Umbilical cord (tissue), 2 donors: Measurements from ENCODE around the gene ZNF41. TPM values are rescaled to one million over a fixed set of nuclear protein-coding genes. Genes with fewer than 3 reads are reported as not detected.
"Not testable (repeated sequence)": the region's sequence is repeated elsewhere in the genome, so short reads cannot be mapped to it uniquely, and the experiment has no call there.

ENCODE experiments used
- DNase-seq: peaks from one replicate; pipeline ENCODE4 v3.0.0-alpha.2; 2015; ENCODE audit warnings: low spot score
- total RNA-seq: library from RNA; depleted of rRNA; stranded (reverse); fragments of >200 nt; gene quantifications from one replicate; pipeline ENCODE4 v1.2.3, GENCODE V29; 2014; ENCODE audit warnings: low replicate concordance; ENCODE audit not compliant: insufficient read depth

Gene ZNF41
- total RNA-seq, result 3.9 TPM

- peak; percentile 83 for DNase-seq
Measured at GRCh38 chrX:47482512-47483305, at the start of gene ZNF41. Gene ZNF41, minus strand, starts transcription at chrX:47483222. Its CDS starts 15,741 bp downstream, at chrX:47467481.

- no peak for DNase-seq
Measured at GRCh38 chrX:47530049-47530448, 47.0 kb upstream of the ZNF41 start.

- DNase-seq, result no peak
Measured at GRCh38 chrX:47529548-47529947, 46.5 kb upstream of the ZNF41 start.

GRCh38 chrX:47523713-47524166 is 40.7 kb upstream of the ZNF41 start:
- DNase-seq, result no peak

DNA sequence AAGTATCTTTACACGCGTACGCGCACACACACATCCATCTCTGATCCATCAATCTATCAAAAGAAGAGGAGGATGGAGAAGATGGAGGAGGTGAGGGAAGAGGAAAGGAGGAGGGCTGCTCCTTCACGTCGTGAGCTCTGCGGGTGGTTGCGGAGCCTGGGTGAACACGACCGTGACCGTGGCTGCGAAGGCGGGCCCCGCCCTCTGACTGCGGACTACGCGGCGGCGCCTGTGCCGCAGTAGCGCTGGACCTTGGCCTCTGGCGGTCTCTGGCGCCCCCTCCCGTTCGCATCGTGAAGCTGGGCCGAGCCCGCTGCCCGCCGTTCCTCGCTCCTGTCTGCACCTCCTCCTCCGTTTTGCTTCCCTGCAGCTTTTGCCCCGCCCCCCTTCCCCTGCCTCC is 40.3 kb upstream of the ZNF41 start:
- DNase-seq, result peak; percentile 70

GRCh38 chrX:47518144-47518543 is 35.1 kb upstream of the ZNF41 start:
- DNase-seq, result no peak

- no peak for DNase-seq
Measured at GRCh38 chrX:47515941-47516665, 33.1 kb upstream of the ZNF41 start.

- no peak for DNase-seq
Measured at GRCh38 chrX:47514533-47515235, 31.7 kb upstream of the ZNF41 start.

DNA sequence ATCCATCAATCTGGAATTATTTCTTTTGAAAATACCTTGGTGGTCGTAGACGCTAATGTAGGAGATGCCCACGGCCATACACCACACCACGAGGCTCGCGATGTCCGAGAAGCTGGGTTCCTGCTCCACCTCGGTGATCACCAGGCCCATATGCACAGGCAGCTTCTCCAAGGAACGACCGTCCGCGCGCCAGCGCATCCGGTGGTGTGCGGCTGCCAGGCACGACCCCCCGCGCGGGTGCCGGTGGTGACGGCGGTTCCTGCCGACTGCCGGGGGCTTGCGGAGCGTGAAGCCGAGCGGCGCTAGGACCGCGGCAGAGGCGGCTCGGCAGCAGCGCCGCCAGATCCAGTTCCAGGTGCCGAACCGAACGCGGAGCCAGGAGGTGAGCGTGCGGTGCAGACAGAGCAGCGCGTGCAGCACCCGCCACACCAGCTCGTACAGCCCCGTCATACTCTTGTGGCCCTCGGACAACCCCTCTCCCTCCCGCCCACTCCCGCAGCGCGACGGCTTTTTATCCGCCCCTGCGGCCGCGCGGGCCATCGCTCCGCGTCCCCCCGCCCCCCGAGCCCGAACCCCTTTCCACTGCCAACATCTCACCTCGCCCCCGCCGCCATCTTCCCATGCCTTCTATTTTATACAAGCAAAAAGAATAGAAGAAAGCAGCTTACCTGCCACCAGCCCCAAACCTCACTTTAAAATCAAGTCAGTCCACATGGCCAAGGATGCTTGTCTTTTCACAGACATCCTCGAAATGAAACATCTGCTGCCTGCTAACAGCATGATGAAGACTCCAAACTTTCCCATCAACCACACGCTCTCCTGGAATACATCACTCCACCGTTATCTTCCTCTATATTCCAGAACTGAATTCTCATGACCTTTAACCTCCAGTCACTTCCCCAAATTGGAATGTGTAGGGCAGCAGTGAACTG is 30.3 kb upstream of the ZNF41 start:
- not testable (repeated sequence) for DNase-seq

DNA sequence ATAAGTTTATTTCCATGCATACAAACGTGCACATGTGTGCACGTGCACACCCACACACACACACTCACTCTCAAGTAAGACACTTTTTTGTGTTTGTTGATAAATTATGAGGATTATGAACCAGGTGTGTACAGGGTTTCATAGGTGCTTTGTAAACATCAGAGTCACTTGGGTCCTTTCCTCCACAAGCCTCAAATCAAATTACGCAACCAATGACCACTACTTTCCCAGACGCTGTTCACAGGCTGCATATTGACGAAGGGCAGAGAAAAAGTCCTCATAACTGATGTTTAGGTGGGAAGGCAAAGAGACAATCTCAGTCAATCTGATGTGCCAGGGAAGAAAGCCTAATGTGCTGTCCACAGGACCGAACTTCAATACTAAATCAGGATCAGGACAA is 29.4 kb upstream of the ZNF41 start:
- DNase-seq, result not testable (repeated sequence)

GRCh38 chrX:47507153-47507867 is 24.3 kb upstream of the ZNF41 start:
- no peak for DNase-seq

GRCh38 chrX:47503151-47503550 is 20.1 kb upstream of the ZNF41 start:
- DNase-seq, result no peak

DNA sequence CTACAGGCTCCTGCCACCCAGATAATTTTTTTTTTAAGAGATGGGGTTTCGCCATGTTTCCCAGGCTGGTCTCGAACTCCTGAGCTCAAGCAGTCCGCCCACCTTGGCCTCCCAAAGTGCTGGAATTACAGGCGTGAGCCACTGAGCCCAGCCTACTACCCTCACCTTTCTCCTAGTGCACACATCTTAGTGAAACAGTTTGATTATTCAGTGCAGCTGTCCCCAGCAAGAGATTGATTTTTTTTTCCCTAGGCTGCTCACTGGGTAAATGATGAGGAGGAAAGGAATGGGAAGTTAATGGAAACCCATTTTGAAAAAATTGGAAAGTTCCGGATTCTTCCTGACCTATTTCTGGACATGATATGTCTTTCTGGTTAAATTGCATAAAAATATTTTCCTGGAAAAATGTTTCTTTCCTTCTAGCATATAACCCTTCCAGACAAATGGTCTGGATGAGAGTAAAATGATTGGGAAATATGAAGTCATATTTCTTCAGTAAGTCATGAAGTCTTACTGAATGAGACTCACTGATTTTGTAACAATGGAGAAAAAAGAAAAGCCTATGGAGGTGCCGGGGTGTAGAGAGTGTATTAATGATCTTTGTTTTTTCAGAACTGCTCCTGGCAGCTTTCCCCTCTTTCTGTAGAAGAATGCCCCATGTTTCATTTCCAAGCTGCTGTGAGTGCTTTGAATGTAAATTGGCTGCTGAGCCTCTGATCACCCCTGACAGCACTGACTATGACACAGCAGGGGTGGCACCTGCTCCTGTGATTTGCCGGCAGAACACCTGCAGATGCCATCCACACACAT is 19.5 kb upstream of the ZNF41 start:
- peak; percentile 7 for DNase-seq

- DNase-seq, result peak; percentile 56
Measured at GRCh38 chrX:47501226-47502074, 18.4 kb upstream of the ZNF41 start.

- no peak for DNase-seq
Measured at GRCh38 chrX:47500554-47500953, 17.5 kb upstream of the ZNF41 start.

- no peak for DNase-seq
Measured at GRCh38 chrX:47499293-47499692, 16.3 kb upstream of the ZNF41 start.

GRCh38 chrX:47498411-47498810 is 15.4 kb upstream of the ZNF41 start:
- no peak for DNase-seq

- no peak for DNase-seq
Measured at GRCh38 chrX:47497271-47497888, 14.4 kb upstream of the ZNF41 start.
